Thoracic aorta (tissue), 2 donors: Measurements from ENCODE around the gene AOPEP. TPM values are rescaled to one million over a fixed set of nuclear protein-coding genes. Genes with fewer than 3 reads are reported as not detected.

Source experiments
- ATAC-seq: fragments of 150-250 bp; one replicate; pipeline ENCODE4 v1.8.0; 2017; ENCODE audit warnings: low read depth; ENCODE audit not compliant: insufficient number of reproducible peaks, low FRiP score
- DNase-seq: peaks from one replicate; pipeline ENCODE4 v3.0.0-alpha.2; 2020; ENCODE audit warnings: low spot score
- H3K27ac ChIP-seq, 2 donors: fragments of 200-600 bp; sonication (generic); 1 replicate in 1 of 2; 2 replicates in 1 of 2; pipeline ENCODE4 v1.5.1; 2016; ENCODE audit warnings: mild to moderate bottlenecking in 2 of 2, moderate library complexity in 2 of 2
- H3K27me3 ChIP-seq: fragments of 200-600 bp; sonication (generic); replicated peaks from 2 replicates; pipeline ENCODE4 v1.6.0; 2016; ENCODE audit warnings: mild to moderate bottlenecking; ENCODE audit not compliant: insufficient read depth
- H3K36me3 ChIP-seq: fragments of 200-600 bp; sonication (generic); one replicate; pipeline ENCODE4 v1.5.1; 2016
- H3K4me1 ChIP-seq, 2 donors: fragments of 200-600 bp; sonication (generic); 1 replicate in 1 of 2; 2 replicates in 1 of 2; pipeline versions ENCODE4 v1.5.1 to v1.6.0; 2016; ENCODE audit warnings: low read depth in 2 of 2, mild to moderate bottlenecking in 1 of 2; ENCODE audit not compliant: control insufficient read depth in 1 of 2
- H3K4me3 ChIP-seq: fragments of 200-600 bp; sonication (generic); 2 replicates; pipeline ENCODE4 v1.5.1; 2016; ENCODE audit warnings: mild to moderate bottlenecking
- H3K9me3 ChIP-seq: fragments of 200-600 bp; sonication (generic); 2 replicates; pipeline ENCODE4 v1.5.1; 2016
- total RNA-seq, 2 donors: library from RNA; depleted of rRNA; stranded (reverse); fragments of >200 nt; gene quantifications; one replicate each; pipeline versions ENCODE4 v1.1.0 to v1.2.3, GENCODE V29; 2016
- TF ChIP-seq, protein P1 (sequence below): fragments of 200-600 bp; sonication (generic); IDR thresholded peaks from one replicate; pipeline ENCODE4 v1.5.1; 2019; ENCODE audit warnings: antibody characterized with exemption

Gene AOPEP
- total RNA-seq, 2 donors from 2014 or later = 494 to 668 TPM

DNA sequence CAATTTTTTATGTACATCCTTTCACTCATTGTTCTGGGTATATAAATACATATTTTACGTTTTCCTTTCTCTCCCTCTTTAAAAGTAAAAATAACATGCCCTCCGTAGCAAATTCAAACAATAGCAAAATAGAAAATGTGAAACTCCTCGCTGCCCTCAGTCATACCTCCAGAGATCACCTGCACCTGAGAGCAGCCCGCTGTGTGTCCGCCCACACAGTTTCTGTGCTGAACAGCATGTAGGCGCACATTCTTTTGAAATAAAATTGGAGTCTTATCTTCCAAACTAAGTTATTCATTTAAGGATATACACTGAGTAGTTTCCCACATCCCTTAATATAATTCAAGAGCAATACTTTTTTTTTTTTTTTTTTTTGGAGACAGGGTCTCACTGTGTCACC, 255.7 kb downstream of the AOPEP start:
- Histone ChIP-seq H3K9me3 (no peaks in the 10 kb centered on the region), H3K27me3 (no peaks in the 10 kb centered on the region), H3K4me1 (no peaks in the 10 kb centered on the region), H3K4me3 (no peak overlapping the region), H3K36me3 (no peaks in the 10 kb centered on the region), H3K27ac (no peak overlapping the region)
- TF ChIP-seq, protein P1, sequence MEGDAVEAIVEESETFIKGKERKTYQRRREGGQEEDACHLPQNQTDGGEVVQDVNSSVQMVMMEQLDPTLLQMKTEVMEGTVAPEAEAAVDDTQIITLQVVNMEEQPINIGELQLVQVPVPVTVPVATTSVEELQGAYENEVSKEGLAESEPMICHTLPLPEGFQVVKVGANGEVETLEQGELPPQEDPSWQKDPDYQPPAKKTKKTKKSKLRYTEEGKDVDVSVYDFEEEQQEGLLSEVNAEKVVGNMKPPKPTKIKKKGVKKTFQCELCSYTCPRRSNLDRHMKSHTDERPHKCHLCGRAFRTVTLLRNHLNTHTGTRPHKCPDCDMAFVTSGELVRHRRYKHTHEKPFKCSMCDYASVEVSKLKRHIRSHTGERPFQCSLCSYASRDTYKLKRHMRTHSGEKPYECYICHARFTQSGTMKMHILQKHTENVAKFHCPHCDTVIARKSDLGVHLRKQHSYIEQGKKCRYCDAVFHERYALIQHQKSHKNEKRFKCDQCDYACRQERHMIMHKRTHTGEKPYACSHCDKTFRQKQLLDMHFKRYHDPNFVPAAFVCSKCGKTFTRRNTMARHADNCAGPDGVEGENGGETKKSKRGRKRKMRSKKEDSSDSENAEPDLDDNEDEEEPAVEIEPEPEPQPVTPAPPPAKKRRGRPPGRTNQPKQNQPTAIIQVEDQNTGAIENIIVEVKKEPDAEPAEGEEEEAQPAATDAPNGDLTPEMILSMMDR = no peak
- DNase-seq (no peak), ATAC-seq (no peak)

DNA sequence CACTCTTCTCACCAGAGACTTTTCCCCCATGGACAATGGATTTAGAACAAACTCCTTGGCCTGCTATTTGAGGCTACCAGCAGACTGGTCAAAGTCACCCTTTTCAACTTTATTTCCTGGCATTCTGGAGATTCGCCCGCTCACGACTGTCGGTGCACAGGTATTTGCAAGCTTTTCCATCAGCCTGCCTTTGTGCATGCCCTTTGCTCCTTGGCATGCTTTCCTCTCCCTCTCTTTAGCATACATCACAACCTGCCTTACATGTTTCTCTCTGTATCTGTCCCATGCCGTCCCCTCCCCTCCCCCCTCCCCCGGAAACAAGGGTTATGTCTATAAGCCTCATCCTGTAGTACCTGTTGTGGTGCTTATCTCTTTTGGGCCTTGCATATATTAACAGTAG, 257.1 kb downstream of the AOPEP start:
- Histone ChIP-seq H3K36me3 (no peaks in the 10 kb centered on the region), H3K27ac (no peak overlapping the region), H3K27me3 (no peaks in the 10 kb centered on the region), H3K9me3 (no peaks in the 10 kb centered on the region), H3K4me3 (no peak overlapping the region), H3K4me1 (no peaks in the 10 kb centered on the region)
- ATAC-seq (no peak), DNase-seq (no peak)
- TF ChIP-seq, protein P1 = no peak

DNA sequence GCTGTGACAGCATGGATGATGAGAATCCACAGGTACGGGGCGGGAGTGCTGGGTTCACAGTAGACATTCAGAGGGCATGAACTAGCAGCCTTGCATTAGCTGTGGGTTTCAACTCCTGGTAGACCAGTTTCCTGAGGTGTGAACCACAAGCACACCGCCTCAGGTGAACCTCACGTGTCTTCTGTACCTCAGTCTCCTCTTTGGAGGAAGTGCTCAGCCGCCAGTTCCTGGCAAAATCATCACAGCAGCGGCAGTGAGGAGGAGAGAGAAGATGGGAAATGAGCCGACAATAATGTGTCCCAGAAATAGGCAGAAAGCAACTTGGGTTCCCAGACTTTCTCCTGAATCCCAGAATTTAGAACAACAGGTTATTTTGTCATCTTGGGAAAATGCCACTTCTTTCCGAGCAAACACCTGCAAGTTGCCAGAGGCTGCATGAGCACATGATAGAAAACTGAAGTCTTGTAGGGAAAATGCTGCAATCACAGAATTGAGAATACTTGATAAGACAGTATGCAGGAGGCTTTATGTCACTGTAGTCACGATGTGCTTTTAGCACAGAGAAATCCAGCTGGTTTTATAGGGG, 258.5 kb downstream of the AOPEP start:
- DNase-seq (no peak), ATAC-seq (no peak)
- Histone ChIP-seq H3K36me3 (peaks cover 1% of the 10 kb centered on the region), H3K4me3 (no peak overlapping the region), H3K4me1 (no peaks in the 10 kb centered on the region), H3K27ac (no peak overlapping the region), H3K27me3 (no peaks in the 10 kb centered on the region), H3K9me3 (no peaks in the 10 kb centered on the region)
- TF ChIP-seq, protein P1 = no peak

DNA sequence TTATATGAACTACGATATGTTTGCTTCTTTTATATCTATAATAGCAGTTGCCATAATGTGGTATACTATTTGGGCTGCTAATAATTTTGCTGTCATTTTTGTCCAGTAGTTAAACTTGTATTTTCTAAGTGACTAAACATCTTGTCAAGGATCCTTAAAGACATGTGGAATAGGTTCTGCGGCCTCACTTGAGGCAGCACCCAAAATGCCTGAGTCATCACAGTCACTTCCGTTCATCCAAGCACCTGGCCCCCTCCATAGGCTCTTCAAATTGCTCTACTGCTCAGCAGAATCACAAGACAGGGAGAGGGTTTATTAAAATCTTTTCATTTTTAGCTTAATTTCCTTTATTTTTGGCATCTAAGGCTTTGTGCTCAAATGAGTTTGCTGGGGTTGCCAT, 259.1 kb downstream of the AOPEP start:
- no peak for ATAC-seq
- H3K27me3 ChIP-seq = no peaks in the 10 kb centered on the region
- no peak for DNase-seq
- no peak overlapping the region for H3K4me3 ChIP-seq
- H3K27ac ChIP-seq = no peak overlapping the region
- no peaks in the 10 kb centered on the region for H3K4me1 ChIP-seq
- TF ChIP-seq, protein P1 = no peak
- no peaks in the 10 kb centered on the region for H3K9me3 ChIP-seq
- H3K36me3 ChIP-seq = peaks cover 2% of the 10 kb centered on the region

DNA sequence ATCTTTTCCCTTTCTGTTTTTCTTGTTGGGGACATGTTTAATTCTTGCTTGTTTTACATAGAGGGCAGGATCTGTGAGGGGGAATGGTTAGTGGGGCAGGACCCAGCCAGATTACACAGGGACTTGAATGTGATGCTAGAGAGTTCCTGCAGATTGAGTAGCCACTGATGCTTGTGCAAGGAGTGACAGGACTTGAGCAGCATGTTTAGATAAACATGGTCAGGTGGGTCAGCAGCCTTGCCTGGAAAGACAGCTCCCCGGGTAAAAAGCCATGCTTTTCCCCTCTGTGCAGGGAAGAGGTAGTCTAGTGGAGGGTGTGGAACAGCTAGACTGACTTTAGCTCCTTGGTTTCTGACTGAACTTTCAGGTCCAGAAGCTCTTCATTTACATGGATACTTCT, 261.2 kb downstream of the AOPEP start:
- no peaks in the 10 kb centered on the region for H3K27me3 ChIP-seq
- H3K4me1 ChIP-seq = peaks cover 0 to 9% of the 10 kb centered on the region in 2 donors
- TF ChIP-seq, protein P1 = no peak
- H3K9me3 ChIP-seq = no peaks in the 10 kb centered on the region
- no peak overlapping the region for H3K27ac ChIP-seq
- H3K36me3 ChIP-seq = peaks cover 2% of the 10 kb centered on the region
- DNase-seq (no peak), ATAC-seq (no peak)
- no peak overlapping the region for H3K4me3 ChIP-seq
